ENCODE data around the gene PKN3.
"Not testable (repeated sequence)": the region's sequence is repeated elsewhere in the genome, so short reads cannot be mapped to it uniquely, and the experiment has no call there.

PKN3 gene

DNA sequence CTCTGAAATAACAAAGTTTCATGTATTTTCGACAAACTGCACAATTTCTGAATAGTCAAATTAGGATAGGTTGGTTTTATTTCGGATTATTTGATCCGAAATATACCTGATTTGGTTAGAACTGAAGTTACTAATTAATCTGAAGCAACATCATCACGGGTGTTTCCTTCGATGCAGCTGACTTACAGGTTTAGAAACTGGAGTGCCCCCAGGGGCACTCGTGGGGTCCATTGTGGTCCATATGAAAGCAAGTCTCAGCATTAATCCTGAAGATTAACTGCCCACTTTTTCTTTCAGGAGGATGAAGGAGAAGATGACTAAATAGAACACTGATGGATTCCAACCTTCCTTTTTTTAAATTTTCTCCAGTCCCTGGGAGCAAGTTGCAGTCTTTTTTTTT is 8.0 kb upstream of the PKN3 start:
- DNase-seq = no peak

DNA sequence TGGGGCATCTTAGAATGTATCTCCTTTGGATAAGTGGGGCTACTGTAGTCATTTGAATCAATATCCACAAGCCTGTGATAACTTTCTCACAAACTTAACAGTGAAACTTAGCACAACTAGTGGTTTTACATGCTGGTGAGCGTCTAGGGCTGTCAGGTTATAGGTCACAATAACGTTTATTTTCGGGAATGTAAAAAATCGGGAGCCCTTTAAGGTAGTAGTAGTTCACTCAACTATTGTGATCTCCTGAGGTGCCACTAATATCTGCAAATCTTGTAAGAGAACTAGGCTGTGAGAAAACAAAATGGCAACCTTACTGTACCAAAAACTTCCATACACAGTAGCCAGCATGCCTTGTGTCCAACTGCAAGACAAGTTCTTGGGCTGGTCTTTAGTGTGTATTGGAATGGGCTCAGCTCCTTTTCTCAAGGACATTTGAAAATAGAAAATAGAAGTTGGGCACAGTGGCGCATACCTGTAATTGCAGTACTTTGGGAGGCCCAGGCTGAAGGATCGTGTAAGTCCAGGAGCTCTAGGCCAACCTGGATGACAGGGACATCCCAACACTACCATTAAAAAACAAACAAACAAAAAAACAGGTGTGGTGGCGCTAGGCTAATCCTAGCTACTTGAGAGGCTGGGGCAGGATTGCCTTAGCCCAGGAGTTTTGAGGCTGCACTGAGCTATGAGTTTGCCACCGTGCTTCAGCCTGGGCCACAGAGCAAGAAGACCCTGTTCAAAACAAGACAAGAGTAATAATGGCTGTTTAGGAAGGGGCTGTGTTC is 5.2 kb upstream of the PKN3 start:
- DNase-seq = no peak

DNA sequence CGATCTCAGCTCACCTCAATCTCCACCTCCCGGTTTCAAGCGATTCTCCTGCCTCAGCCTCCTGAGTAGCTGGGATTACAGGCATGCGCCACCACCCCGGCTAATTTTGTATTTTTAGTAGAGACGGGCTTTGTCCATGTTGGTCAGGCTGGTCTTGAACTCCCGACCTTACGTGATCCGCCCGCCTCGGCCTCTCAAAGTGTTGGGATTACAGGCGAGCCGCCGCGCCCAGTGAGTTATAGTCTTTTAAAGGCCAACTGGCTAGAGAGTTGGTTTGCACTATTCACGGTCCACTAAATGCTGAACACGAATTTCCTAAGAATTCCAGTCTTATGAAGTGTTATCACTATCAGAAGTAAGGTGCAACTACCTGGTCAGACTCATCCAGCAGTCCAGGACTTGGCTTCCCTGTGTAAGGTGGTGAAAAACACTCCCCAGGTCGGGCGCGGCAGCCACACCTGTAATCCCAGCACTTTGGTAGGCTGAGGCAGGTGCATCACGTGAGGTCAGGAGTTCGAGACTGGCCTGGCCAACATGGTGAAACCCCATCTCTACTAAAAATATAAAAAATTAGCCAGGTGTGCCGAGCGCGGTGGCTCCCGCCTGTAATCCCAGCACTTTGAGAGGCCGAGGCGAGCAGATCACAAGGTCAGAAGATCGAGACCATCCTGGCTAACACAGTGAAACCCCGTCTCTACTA is 3.1 kb upstream of the PKN3 start:
- not testable (repeated sequence) for DNase-seq

DNA sequence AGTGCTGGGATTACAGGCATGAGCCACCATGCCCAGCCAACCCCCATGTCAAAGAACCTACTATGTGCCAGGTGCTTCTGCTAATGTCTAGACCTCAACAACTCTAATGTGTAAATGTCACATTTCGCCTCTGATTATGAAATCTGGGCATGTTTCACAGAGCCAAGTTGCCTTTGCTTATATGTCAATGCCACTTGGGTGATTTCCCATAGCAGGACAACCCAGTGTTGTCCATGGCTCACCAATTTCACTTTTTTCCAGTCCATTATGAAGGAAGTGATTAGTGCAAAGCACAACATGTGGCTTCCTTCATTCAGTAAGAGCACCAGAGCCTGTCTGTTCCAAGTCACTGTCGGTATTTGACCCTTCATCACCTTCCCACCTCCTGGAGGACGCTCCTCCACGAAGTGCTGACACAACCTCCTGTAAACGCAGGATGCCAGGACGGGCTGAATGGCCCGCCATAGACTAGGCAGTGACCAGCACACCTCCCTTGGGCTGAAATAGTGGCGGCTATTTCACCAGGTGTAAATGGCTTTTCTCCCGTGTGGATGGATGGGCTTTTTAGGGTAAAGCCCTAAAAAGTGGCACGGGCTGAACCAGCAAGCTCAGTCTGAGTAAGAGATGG is 962 bp upstream of the PKN3 start:
- DNase-seq = no peak

DNA sequence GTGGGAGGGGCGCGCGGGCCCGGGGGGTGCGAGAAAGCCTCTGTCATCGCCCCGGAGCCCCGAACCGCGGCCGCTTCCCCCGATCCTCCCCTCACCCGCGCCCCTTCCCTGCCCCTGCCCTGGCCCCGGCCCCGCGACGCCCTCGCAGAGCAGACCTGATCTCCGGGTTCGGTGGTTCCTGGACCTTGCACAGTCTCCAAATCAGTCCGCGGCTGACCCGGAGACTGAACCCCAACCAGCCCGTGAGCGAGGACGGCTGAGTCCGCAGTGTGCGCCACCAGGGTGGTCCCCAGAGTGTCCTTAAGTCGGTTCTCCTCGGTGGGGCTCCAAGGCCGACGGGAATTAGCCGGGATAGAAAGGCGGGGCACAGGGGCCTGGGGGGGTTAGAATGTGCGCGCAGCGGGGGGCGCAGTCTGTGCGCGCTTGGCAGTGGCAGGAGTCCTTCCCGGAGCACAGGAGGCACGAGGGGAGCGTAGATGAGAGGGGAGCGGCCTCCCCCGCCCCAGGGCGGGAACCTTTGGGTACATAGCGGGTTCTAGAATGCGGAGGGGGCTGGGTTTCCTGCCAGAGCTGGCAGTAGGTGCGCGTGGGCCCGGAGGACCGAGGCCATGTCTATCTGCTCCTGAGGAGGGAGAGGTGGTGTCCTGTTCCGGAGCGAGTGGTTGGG is 779 bp downstream of the PKN3 start:
- no peak for DNase-seq

DNA sequence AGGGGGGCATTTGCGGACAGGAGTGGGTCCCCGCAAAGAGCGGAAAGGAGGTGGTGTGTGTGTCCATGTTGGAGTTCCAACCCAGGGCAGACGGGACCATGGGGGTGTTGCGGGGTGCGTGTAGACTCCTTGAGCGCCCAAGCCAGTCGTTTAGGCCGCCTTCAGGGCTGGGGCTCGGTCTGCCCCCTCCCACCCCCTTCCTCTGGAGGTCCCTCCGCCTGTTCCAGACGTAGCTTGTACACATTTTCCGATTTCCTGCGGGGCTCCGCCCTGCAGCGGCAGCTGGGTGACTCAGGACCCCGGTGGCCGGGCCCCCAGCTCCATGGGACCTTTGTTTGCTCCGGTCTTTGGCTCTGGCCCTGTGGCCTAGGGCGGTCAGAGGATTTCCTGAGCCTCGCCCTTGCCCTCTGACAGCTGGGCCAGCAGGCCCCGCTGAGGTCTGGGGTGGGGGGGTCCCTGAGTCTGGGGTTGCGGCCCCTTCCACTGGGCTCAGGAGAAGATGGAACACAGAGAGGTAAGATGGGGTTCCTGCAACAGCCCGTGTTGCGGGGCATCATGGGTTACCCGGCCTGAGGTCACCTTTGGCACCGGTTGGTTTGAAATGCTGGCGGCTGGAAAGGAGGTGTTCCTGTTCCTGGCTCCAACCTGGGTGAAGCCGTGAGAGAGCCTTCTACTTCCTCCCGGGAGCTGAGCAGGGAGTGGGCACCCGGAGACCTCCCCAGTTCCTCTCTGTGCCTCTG is 1.5 kb downstream of the PKN3 start:
- no peak for DNase-seq

DNA sequence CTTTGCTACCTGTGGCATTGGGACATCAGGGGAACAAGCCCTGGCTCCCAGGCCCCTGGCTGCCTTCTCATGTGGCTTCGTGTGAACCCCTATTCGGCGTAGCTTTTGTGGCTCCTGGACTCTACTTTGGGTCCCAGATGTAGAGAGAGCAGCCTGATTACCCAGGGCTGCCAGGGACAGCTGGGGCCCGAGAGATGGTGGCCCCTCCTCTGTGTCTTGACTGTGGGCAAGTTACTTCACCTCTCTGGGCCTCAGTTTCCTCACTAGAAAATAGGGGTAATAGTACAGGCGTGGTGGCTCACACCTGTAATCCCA is 2.0 kb downstream of the PKN3 start:
- DNase-seq = no peak

DNA sequence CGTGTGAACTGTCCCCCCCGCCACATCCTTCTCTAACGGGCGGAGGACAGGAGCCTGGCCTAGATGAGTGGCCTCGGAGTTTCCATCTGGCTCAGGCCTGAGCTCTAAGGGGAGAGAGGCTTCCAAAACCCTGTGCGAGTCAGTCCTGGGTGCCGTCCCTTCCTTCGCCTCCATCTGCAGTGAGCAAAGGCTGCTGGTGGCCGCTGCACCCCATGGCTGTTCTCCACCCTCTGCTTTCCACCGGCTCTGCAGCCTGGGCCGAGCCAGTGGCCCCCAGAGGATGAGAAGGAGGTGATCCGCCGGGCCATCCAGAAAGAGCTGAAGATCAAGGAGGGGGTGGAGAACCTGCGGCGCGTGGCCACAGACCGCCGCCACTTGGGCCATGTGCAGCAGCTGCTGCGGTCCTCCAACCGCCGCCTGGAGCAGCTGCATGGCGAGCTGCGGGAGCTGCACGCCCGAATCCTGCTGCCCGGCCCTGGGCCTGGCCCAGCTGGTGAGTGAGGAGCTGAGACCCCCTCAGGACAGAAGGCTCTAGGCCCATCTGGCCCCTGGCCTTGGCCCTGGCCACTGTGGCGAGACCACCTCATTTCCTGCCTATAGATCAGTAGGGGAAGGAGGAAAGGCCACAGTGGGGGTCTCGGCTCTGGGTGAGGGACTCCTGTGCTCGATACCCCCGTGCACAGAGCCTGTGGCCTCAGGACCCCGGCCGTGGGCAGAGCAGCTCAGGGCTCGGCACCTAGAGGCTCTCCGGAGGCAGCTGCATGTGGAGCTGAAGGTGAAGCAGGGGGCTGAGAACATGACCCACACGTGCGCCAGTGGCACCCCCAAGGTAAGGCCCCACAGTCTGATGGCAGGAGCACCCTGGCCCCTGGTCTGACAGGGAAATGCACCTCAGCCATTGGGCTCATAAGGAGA is 3.0 kb downstream of the PKN3 start:
- no peak for DNase-seq

DNA sequence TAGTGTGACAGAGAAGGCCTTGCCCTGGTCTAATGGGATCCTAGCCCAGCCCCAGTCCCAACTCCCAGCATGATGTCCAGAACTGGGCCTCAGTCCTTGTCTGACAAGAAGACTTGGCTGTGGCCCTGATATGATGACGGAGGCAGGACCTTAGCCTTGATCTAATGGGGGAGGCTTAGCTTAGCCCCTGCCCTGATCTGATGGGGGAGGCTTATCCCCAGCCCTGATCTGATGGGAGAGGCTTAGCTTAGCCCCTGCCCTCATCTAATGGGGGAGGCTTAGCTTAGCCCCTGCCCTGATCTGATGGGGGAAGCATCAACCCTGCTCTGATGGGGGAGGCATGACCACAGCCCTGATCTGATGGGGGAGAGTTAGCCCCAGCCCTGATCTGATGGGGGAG is 3.7 kb downstream of the PKN3 start:
- DNase-seq = no peak

DNA sequence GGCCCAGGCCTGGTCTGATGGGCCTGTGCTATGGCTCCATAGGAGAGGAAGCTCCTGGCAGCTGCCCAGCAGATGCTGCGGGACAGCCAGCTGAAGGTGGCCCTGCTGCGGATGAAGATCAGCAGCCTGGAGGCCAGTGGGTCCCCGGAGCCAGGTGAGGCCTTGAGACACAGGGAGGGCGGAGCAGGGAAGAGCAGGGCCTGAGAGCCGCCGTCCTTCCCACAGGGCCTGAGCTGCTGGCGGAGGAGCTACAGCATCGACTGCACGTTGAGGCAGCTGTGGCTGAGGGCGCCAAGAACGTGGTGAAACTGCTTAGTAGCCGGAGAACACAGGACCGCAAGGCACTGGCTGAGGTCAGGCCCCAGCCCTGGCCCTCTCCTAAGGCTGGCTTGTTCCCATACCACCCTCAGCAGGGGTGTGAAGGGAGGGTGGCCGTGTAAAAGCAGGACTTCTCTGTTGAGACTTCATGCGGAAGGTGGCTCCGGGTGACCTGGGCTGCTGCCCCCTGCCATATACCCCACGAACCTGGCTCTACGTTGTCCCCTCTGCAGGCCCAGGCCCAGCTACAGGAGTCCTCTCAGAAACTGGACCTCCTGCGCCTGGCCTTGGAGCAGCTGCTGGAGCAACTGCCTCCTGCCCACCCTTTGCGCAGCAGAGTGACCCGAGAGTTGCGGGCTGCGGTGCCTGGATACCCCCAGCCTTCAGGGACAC is 4.5 kb downstream of the PKN3 start:
- DNase-seq = no peak

DNA sequence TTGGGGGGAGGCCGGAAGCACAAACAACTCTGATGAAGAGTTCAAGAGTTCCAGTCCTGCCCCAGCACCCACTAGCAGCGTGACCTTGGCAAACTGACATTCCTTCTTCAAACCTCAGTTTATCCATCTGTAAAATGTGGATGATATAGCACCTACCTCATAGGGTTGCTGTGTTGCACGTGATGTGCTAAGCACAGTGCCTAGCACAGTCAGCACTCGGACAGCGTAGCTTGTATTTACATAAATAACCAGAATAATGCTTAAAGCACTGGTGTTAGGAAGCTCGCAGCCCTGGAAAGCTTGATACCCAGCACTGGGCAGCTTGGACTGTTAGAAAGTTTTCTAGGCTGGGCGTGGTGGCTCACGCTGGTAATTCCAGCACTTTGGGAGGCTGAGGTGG is 5.1 kb downstream of the PKN3 start:
- DNase-seq = no peak

DNA sequence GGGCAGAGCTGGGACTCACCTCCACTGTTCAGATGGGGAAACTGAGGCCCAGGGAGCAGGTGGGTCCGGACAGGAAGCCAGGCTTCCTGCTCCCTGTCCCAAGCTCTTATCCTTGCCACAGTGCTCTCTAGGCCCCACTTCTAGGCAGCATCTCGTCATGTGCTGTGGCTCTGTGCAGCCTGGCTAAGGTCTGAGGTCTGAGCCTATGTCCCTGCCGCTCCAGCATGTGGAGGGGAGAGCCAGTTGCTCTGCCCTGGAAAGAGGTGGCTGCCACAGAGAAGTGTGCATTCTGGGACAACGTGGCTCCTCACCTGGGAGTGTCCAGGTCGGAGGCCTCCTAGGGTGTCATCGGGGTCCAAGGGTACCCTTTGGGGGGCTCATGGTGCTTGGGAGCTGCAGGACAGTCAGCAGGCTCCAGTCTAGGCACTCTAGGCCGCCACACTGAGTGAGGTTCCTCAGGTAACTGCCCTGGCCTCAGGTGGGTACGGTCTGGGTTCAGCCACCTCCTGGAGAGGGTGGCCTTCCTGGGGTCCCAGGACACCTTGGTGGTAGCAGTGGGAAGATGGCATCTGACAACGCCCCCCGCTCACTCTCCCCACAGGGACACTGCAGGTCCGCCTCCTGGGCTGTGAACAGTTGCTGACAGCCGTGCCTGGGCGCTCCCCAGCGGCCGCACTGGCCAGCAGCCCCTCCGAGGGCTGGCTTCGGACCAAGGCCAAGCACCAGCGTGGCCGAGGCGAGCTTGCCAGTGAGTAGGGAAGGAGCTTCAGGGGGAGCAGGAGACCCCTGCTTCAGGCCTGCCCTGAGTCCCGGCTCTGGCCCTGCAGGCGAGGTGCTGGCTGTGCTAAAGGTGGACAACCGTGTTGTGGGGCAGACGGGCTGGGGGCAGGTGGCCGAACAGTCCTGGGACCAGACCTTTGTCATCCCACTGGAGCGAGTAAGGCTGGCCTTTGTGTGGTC is 10.4 kb downstream of the PKN3 start:
- no peak for DNase-seq

DNA sequence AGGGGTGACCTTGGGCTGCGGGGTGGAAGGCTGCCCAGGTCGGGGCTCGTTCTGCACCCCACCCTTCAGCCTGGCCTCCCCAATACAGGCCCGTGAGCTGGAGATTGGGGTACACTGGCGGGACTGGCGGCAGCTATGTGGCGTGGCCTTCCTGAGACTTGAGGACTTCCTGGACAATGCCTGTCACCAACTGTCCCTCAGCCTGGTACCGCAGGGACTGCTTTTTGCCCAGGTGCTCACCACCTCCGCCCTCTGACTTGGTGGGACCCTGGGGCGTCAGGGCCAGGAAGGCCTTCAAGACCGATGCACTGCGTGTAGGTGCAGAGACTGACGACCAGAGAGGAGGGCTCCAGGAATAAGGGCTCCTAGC is 11.1 kb downstream of the PKN3 start:
- no peak for DNase-seq

DNA sequence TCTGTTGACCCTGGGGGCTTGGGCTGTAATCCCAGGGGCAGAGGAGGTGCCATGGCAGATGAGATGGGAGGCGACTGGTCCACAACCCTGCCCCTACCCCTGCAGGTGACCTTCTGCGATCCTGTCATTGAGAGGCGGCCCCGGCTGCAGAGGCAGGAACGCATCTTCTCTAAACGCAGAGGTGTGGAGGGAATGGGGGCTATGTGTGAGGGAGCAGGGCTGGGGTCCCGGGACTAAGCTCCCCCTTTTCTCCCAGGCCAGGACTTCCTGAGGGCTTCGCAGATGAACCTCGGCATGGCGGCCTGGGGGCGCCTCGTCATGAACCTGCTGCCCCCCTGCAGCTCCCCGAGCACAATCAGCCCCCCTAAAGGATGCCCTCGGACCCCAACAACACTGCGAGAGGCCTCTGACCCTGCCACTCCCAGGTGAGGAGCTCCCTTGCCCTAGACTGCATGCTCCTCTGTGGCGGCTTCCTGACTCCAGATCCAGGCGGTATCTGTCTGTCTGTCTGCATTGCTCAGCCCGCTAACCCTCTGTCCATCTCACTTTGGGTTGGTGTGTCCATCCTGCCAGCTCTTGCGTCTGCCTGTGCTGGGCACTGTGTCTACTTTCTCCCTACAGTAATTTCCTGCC is 11.8 kb downstream of the PKN3 start:
- no peak for DNase-seq

DNA sequence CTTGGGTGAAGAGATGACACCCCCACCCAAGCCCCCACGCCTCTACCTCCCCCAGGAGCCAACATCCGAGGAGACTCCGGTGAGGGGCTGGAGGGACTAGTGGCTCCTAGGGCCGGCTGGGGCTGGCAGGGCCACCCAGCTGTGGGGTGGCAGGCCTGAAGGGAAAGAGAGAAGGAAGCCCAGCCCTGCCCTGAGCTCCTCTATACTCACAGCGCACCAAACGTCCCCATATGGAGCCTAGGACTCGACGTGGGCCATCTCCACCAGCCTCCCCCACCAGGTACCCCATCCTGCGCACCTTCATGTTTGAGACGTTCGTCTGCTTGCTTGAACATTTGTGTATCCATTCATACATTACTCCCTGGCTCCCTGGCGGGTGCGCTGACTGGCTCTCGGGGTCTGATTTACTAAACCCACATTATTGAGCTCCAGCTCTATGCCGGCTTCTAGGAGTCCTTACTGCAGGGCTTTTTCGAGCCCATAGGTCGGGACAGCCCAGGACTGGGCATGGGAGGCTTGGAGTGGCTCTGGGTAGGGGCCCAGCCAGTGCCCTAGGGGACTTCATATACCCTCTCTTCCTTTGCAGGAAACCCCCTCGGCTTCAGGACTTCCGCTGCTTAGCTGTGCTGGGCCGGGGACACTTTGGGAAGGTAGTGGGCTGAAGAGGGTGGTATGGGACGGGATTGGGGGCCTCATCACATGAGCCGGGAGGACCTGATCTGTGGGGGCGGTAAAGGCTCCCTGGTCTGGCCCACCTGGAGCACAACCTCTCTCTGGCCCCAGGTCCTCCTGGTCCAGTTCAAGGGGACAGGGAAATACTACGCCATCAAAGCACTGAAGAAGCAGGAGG is 12.5 kb downstream of the PKN3 start:
- no peak for DNase-seq

DNA sequence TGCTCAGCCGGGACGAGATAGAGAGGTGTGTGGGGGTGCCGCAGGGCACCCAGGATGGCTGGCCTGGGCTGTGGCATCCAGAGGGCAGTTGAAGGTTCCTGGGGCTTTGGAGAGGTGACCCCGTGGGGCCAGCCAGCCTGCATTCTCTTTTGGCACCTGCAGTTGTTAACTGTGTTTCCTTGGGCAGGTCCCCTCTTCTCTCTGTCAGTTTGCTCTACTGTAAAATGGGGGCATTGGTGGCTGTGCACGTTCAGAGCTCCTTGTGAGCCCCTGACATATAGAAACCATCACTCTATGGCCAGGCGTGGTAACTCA is 13.1 kb downstream of the PKN3 start:
- DNase-seq = no peak

DNA sequence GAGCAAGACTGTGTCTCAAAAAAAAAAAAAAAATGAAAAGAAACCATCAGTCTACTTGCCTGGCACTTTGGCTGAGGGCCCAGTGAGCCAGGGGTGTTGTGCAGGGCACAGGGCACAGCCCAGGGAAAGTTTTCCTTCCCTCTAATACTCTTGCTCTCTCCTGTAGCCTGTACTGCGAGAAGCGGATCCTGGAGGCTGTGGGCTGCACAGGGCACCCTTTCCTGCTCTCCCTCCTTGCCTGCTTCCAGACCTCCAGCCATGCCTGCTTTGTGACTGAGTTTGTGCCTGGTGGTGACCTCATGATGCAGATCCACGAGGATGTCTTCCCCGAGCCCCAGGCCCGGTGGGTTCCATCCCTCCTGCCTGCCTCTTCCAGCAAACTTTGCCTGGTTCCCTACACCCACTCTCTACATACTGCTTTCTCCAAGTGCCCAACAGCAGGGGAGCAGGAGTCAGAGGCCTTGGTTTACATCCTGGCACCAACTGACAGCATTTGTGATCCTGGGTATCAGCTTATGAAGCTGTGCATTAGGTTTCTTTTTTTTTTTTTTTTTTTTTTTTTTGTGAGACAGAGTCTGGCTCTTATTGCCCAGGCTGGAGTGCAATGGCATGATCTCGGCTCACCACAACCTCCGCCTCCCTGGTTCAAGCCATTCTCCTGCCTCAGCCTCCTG is 14.4 kb downstream of the PKN3 start:
- DNase-seq = no peak

DNA sequence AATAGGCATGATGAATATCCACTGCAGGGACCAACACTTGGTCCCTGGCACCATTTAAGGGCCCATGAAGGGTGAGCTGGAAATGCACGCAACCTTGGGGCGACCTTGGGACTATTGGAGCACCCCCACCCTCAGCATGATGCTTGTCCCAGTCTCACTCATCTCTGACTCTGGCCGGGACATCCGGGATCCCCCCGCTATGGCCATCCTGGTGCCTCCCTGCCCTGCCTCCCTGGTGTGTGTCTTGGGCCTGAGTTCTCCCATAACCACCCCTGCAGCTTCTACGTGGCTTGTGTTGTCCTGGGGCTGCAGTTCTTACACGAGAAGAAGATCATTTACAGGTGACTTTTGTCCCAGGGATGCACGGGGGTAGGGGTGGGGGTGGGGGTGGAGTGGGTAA is 15.7 kb downstream of the PKN3 start:
- DNase-seq = no peak

All from NCI-H1417 (cell line).